ENCODE data around the gene STK10.

STK10 gene

GRCh38 chr5:172188893-172189692 lies 1.1 kb upstream of the STK10 start:
- DNase-seq: no peak

- DNase-seq: peak; percentile 80
Observed at GRCh38 chr5:172187118-172188032, 649 bp downstream of the STK10 start.

GRCh38 chr5:172186114-172186695 lies 1.8 kb downstream of the STK10 start:
- DNase-seq: no peak

DNA sequence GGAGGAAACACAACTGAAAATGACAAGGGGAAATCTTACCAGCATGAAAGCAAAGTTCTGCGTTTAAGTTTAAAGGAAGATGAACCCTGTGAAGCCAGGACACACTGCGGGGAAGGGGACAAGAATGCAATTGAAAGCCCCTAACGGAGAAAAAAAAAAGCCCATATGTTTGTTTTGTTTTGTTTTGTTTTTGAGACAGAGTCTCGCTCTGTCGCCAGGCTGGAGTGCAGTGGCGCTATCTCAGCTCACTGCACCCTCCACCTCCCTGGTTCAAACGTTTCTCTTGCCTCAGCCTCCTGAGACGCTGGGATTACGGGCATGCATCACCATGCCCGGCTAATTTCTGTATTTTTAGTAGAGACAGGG lies 2.9 kb downstream of the STK10 start:
- DNase-seq: no peak

DNA sequence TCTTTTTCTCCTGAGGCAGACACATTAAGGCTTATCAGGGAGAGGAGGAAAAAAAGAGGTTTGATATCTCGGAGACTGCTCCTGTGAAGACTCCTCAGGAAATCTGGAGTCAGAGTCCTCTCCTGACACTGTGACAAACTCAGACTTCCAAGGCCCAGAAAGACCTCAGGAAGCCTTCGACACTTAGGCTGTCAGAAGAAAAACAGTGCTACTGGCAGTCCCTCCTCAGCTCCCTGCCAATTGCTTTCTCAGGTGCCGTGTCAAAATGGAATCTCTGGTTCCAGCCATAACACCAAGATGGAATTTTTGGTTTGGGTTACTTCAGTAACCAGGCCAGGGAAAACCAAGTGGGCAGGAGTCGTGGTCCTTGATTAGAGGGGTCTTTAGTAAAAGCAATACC lies 4.1 kb downstream of the STK10 start:
- no peak for DNase-seq

- no peak for DNase-seq
Observed at GRCh38 chr5:172182291-172182690, 5.7 kb downstream of the STK10 start.

GRCh38 chr5:172180936-172181335 lies 7.1 kb downstream of the STK10 start:
- no peak for DNase-seq

GRCh38 chr5:172178991-172179989 lies 8.7 kb downstream of the STK10 start:
- DNase-seq: peak; percentile 69

GRCh38 chr5:172178301-172178987 lies 9.6 kb downstream of the STK10 start:
- no peak for DNase-seq

DNA sequence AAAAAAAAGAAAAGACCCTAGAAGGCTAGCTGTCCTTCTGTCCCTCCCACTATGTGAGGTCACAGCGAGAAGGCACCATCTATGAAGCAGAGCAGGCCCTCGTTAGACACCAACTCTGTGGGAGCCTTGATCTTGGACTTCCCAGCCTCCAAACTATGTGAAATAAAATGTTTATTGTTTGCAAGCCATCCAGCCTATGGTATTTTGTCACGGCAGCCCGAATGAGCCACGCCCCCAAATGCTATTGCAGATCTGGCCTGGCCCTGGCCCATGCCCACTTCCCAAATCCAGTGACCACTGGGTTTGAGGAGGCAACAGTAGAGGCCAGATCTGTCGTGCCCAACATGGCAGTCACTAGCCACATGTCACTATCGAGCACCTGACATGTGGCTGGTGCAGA lies 10.8 kb downstream of the STK10 start:
- DNase-seq: no peak

DNA sequence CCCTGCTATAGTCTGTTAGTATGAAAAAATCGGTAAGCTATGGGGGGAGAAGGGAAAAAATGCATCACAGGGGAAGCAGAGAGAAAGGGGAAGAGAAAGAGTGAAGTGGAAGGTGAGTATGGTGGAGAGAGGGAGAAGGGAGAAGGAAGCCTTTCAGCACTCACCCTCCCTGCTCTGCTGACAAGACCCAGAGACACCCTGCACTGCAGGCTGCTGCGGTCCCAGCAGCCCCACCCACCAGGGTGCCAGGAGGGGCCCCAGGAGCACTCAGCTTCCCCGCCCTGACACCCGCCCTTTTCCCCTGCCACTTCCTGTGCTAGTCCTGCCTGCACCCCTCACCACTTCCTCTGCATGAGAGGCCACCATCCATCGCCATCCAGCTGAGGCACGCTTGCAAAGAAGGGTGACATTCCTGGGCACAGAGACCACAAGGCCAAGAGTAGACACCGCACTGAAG lies 12.7 kb downstream of the STK10 start:
- DNase-seq: peak; percentile 92

DNA sequence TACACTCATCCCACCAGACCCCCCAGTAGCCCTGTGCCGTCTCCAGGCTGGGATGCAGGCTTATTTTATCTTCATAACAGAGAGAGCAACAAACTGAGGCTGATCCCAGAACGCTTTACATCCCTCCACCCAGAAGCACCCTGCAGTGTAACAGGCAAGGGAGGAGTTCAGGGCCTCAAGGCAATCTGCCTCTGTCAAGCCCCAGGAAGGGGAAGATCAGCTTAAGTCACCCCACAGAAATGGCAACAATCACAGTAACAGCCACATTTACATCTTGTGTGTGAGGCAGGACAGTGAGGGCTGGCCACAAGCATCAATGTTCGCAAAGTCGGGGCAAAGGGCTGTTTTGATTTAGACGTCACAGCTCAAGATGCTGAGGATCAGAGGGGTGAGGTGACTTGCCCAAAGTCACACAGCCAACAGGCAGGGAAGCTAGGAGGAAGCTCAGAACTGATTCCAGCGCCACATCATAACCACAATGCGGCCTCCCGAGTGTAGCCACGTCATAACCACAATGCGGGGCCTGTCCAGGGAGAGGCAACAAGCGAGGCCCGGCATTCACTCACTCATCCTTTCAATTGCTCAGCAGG lies 14.4 kb downstream of the STK10 start:
- DNase-seq: peak; percentile 89

DNA sequence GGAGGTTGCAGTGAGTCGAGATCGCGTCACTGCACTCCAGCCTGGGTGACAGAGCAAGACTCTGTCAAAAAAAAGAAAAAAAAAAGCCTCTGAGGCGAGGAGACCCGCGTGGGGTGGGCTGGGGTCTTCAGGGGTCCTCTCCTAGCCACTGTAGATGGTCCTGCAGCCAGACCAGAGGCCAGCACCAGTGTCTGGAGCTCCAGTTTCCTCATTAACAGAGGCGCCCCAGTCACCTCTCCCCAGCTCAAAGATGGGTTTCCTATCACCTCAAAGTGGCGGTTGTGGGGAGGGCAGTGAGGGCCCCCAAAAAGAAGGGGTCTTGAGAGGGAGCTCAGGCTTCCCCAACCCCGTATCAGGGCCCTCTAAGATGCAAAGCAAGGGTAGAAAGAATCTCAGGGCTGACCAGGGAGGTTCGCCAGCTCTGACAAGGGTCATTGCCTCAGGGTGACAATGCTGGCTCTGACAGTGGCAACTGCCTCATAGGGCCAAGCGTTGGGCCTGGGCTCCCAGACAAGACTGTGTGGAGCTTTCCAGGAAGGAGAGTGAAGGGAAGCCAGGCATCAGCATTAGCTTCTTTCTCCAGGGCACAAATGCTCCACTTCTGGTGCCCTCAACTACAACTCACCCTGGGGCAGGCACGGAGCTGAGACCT lies 15.0 kb downstream of the STK10 start:
- DNase-seq: no peak

GRCh38 chr5:172171118-172171517 lies 16.9 kb downstream of the STK10 start:
- DNase-seq: no peak

DNA sequence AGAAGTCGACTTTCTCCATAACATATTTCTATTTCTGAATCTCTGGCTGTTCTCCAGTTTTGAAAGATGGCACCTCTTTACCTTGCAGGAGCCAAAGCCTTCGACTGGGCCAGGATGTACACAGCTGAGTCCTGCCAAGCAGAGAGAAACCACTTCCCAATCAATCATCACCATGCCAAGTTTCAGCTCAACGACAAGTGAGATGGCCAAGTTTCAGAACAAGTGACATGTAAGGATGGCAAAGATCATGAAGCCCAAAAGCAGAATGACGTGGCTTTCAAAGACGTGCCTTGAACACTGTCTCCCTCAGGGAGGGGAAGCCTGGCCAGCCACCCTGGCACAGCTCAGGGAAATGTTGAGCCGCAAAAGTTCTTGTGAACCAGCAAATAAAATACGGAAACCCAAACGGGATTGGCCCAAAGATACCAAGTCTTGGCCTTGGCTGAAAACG lies 17.7 kb downstream of the STK10 start:
- no peak for DNase-seq

GRCh38 chr5:172169216-172169615 lies 18.8 kb downstream of the STK10 start:
- no peak for DNase-seq

- DNase-seq: no peak
Observed at GRCh38 chr5:172168311-172168710, 19.7 kb downstream of the STK10 start.

DNA sequence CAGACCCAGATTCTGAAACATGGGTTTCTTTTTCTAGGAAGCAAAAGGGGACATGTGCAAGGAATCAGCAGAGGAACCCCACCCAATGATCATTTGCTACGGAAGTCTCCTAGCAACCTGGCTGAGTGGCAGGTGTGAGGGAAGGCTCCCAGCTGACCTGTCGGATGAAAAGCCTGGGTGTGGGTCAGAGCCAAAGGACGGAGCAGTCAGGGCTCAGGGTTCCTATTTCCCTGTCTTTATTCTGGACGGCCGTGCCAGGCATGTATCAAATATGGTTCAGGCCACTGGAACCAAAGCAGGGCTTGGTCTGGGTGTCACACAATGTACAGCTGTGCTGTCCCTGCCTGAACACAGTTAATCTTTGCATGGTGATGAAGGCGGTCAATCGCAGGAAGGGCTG lies 20.1 kb downstream of the STK10 start:
- DNase-seq: no peak

GRCh38 chr5:172166030-172166826 lies 21.8 kb downstream of the STK10 start:
- DNase-seq: no peak

DNA sequence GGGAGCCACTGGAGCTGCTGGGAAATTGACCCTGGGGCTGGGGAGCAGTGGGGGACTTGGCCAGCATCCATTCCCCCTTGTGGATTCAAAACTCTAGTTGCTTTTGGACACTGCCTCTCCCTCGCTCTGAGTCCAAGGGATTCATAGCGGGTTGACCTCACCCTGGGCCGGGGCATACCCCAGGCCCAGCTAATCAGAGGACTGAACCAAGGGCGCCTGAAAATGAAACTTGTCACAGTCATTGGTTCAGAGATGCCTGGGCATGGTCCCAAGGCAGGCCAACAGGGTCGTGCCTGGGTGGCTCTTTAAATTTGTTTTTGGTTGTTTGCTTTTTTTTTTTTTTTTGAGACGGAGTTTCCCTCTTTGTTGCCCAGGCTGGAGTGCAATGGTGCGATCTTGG lies 22.6 kb downstream of the STK10 start:
- no peak for DNase-seq
